ENCODE measurements around the gene KRT71.

The KRT71 gene

DNA sequence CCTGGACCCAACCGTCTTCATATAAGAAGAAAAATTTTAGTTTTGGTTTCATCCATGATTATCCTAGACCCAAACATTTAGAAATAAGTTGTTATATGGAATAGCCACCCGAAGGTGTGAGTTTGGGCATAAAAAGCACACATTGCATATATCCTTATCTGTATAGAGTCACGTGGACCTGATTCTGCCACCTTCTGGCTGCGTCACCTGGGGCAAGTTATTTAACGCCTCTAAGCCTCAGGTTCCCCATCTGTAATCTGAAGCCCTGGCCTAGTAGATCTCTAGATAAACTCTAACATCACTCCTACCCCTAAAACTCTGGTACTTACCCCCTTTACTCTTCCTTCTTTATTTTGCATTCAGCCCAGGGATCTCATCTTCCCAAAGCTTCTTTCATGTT, 18.5 kb downstream of the KRT71 start:
- DNase-seq = no peak

- DNase-seq = no peak
Observed at GRCh38 chr12:52533686-52534470, 19.1 kb downstream of the KRT71 start.

DNA sequence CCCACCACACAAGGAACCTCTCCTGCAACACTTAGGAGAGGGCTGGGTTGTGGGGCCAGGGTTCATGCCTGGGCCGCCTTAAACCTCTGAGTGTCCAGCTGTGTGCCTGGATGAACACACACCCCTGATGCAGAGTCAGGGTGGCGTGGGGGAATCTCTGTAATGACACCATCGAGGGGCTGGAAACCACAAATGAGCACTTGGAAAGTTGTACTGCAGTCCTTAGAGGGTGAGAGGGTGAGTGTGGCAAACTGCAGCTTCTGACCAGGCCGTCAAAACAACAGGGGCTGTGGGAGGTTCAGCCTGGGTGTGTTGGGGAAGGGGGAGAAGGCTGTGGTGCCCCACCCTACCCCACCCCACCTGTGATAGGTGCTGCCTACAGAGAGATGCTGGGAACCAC, 20.3 kb downstream of the KRT71 start:
- DNase-seq = no peak

DNA sequence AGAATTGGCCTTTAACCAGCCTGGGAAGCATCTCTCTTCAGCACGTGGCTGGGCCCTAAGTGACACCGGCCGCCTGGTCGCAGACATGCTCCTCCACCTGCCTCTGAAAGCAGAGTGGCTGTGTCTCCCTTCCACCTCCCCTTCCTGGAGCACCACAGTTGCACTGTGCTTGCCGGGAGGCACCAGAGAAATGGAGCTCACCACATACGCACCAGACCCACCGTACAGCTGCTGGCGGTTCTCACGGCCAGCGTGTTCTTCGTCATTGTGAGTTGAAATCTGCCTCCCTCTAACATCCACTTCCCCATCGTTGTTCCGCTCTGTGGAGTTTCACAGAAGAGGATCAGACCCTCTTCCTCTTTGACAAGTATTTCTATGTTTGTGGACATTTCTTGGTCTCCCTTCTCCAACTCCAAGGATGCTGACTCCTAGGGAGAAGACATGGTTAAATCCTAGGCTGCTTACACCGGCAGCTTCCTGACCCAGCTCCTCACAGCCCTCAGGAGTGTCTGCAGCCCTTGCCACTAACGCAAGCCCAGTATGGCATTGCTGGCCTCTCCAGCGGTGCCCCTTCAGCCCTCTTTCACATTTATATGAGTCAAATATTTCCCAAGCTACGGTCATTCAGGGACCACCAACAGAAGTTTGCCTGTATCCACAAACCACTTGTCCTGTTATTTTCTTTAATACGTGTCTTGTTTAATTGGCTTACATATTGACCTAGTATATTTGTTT, 21.2 kb downstream of the KRT71 start:
- DNase-seq = peak; percentile 15

DNA sequence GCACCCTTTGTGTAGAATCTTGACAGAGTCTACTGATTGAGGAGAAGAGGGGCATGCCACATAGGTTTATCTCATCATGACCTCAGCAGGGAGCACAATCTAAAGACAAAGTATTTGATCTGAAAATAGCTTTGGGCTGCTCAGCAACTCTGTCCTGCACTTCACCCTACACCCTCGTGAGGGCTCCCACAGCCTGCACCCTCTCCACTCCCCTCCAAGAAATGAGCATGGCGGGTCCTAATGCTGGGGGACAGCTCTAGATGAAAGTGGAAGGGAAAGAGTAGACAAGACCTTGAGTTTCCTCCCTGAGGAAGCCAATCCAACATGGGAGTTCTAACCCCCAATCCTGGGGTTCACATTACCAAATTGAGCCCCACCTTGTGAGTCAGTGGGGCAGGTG, 22.0 kb downstream of the KRT71 start:
- DNase-seq = no peak

- DNase-seq = no peak
Observed at GRCh38 chr12:52530366-52530765, 22.6 kb downstream of the KRT71 start.

DNA sequence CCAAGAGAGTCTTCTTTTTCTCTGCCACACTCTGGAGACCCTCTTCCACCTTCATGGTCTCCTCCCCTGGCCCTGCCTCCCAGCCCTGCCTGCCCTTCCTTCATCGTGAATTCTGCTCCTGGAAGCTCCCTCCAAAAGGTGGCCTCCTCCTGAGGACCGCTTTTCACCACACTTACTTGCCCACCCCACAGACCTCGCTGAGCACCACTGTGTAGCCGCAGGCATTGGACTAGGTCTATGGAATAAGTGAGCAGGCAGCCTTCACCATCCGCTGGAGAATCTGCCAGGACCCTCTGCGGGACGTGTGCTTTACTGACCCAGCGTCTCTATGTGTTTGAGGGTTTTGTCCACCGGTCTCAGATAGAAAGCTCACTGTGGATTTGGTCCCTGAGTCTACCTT, 23.1 kb downstream of the KRT71 start:
- DNase-seq = no peak

- no peak for DNase-seq
Observed at GRCh38 chr12:52529417-52529816, 23.5 kb downstream of the KRT71 start.

DNA sequence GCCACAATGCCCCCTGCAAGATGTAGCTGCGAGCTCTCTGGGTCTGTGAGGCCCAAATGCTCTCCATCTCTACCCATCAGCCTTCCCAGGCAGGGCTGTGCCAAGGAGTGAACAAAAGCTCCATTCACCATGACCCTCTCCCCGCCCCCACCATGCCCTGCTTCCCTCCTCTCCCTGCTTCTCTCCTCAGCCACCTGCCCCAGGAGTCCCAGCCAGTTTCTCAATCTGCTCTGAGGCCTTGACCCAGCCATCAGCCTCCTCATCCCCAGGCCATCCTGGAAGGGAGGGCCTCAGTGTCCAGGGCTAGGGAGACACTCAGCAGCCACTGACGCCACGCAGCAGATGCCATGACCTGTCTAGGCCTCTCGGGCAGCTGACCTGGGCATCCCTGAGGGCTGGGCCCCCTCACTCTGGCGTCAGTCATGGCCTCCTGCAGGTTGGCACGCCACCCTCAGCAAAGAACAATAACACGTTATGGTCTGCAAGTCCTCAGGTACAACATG, 24.3 kb downstream of the KRT71 start:
- peak; percentile 69 for DNase-seq

- DNase-seq = no peak
Observed at GRCh38 chr12:52527121-52527800, 25.7 kb downstream of the KRT71 start.

DNA sequence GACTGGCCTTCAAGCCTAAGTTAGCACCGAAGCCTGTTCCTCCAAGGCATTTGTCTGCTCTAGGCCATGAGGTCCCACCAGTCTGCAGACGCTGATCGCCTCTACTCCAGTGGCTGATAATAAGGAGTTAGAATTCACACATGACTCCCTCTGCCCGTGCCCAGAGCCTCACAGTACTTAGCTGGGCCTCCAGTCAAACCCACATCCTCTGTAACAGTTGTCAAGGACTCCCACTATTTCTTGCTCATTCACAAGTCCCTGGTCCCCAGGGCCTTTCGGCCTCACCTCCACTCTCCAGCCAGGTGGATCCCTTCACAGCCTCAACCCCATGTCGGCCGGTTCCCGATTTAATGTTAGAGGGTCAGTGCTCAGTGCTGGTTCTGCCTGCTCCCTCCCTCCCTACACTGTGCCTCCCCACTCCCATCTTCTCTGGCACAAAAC, 26.4 kb downstream of the KRT71 start:
- no peak for DNase-seq

DNA sequence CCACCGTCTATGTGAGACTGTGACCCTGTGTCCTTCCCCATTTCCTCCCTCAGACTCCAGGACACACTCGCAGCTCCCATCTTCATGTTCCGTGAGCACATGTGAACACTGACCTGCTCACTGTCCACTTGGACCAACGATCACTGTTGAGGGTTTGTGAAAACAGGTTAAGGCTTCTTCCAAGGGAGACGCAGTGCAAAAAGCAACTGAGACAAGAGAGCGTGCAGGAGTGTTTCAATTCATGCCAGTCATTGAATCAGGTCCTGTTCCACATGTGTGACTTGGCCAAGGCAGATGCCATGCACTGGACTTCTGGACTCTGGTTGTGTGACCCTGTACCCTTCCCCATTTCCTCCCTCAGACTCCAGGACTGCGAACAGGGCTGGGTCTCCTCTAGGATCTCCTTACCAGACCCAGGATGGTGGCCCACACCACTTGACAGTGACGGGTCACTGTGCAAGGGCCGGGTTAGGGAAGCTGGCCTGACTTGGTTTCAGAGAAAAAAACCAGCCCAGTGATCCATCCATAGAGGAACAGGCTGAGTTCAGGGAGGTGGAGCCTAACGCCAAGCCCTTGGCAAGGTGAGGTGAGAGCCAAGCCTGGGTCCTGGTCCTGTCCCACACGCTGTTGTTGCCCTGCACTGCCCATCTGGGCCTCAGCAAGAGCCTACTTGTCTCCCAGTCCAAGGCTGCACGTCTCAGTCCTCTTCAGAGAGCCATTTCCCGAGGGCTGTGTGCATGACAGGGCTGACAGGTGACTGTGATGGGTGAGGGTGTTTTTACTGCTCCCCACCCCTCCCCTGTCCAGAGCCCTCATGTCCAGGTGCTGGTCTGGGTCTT, 27.1 kb downstream of the KRT71 start:
- no peak for DNase-seq

- DNase-seq = no peak
Observed at GRCh38 chr12:52524898-52525591, 27.9 kb downstream of the KRT71 start.

GRCh38 chr12:52524241-52524897, 28.6 kb downstream of the KRT71 start:
- DNase-seq = no peak

DNA sequence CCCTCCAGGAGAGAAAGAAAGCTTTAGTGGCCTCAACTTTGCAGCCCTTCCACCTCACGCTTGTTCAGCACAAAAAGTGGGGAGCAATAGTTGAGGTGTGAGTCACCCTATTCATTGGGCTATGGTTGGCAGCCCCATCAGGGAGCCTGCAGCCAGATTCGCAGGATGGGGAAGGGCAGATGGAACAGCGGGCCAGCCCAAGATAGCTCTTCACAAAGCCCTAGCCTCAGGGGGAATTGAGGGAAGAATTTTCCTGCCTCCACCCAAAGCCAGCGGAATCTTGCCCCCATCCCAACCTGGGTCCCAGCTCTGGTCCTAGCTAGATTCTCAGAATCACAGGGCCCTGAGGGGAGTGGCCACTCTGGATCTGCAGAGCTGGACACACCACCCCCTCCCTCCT, 29.1 kb downstream of the KRT71 start:
- no peak for DNase-seq

GRCh38 chr12:52522346-52523011, 30.5 kb downstream of the KRT71 start:
- DNase-seq = peak; percentile 15

GRCh38 chr12:52521568-52522266, 31.2 kb downstream of the KRT71 start:
- DNase-seq = no peak

DNA sequence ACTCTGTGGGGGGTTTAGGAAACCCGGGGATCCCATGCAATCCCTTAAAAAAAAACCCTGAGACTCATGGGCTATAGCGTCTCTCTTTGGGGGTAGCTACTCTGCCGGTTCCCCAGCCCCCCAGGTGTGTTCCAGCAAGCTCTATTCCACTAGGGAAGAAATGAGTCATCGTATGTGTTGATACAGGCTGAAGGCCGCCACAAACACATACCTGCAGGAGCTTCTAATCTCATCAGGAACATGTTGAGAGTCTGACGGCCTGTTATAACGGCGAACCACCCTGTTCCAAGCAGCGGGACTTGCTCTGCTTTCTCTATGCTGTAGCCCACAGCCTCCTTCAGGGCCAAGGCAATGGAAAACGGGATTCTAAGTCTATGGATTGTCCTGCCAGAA, 31.8 kb downstream of the KRT71 start:
- no peak for DNase-seq

DNA sequence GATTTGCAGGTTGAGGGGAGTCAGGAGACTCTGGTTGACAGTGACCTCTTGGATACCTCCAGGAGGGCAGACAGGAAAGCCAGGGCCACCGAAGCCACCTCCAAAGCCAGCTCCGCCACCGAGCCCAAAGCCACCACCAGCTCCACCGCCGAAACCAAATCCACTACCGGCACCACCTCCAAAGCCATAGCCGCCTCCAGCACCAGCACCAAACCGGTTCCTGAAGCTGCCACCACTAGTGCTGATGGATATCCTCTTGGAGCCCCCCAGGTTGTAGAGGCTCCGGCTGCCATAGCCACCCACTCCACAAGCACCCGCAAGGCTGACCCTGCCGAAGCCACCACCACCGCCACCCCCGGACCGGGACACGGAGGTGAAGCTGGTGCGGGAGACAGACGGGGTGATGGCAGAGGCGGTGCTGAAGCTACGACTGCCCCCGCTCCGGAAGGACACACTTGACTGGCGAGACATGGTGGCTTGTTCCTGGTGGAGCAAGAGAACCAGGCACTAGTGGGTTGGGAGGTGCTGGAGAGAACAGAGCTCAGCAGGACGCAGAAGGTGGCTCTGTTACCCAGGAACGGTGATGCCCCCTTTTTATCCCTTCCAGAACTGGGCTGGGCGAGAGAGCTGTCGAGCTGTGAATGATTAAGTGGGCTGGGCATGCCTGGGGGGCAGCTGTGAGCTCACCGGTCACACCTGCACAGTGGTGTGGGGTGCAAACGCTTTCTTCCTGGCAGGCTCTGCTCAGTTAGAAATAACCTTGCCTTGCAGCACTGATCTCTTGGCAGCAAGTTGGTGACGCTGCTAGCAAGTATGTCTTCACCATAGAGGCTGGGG, 32.9 kb downstream of the KRT71 start, which contains the start of gene KRT5:
Gene KRT5 (minus strand): TSS at position 569 of the 837 bp plus-strand sequence. CDS start 98 bp downstream, at position 471.
- no peak for DNase-seq

Data from midbrain (tissue), 1 donor.